Stomach (tissue), 9 donors: ENCODE results near the gene FBRSL1. TPM values are rescaled to one million over a fixed set of nuclear protein-coding genes. Genes with fewer than 3 reads are reported as not detected.

ENCODE experiments used
- DNase-seq, 2 donors: peaks; one replicate each; pipeline versions ENCODE4 v3.0.0 to v3.0.0-alpha.2; 2013 to 2019
- H3K27ac ChIP-seq, 5 donors: fragments of 200-600 bp in 4 of 5; sonication (generic) in 4 of 5; one replicate each; pipeline ENCODE4 v1.5.1; 2013 to 2019; ENCODE audit warnings: mild to moderate bottlenecking in 1 of 5, moderate library complexity in 1 of 5
- H3K27me3 ChIP-seq, 3 donors: fragments of 200-600 bp; sonication (generic); one replicate each; pipeline ENCODE4 v1.5.1; 2017 to 2019; ENCODE audit warnings: mixed run types in 1 of 3
- H3K36me3 ChIP-seq, 4 donors: fragments of 200-600 bp; sonication (generic); 1 replicate in 3 of 4; 2 replicates in 1 of 4; pipeline ENCODE4 v1.5.1; 2016 to 2019
- H3K4me1 ChIP-seq, 4 donors: fragments of 200-600 bp; sonication (generic); one replicate each; pipeline ENCODE4 v1.5.1; 2016 to 2019
- H3K4me3 ChIP-seq, 4 donors: fragments of 200-600 bp; sonication (generic) in 3 of 4; one replicate each; pipeline ENCODE4 v1.5.1; 2016 to 2019; ENCODE audit warnings: mild to moderate bottlenecking in 1 of 4
- H3K9me3 ChIP-seq, 4 donors: fragments of 200-600 bp; sonication (generic); one replicate each; pipeline ENCODE4 v1.5.1; 2016 to 2019
- EP300 ChIP-seq: sonication (generic); formaldehyde crosslinking; IDR thresholded peaks from one replicate; pipeline ENCODE4 v1.6.1; 2017; ENCODE audit warnings: antibody characterized with exemption
- POLR2A ChIP-seq, 4 donors: fragments of 450-650 bp; IDR thresholded peaks; one replicate each; pipeline ENCODE4 v1.6.1; 2016; ENCODE audit warnings: antibody characterized with exemption in 4 of 4, control low read depth in 2 of 4, mild to moderate bottlenecking in 1 of 4, moderate library complexity in 1 of 4
- POLR2AphosphoS5 ChIP-seq, 3 donors: sonication (generic); formaldehyde crosslinking; IDR thresholded peaks; one replicate each; pipeline ENCODE4 v1.6.1; 2016; ENCODE audit warnings: antibody characterized with exemption in 3 of 3
- WGBS, 5 donors: extraction: QIAGEN DNeasy Blood & Tissue Kit in 3 of 5; methylation state at CpG; one replicate each; pipeline versions ENCODE4 v1.1.5 to v1.1.7; 2013 to 2018; 5-methylcytosine and 5-hydroxymethylcytosine counted together
- intact Hi-C: fragments of 100-400 bp; cut with DNase I; formaldehyde crosslinking; loops from one replicate; pipeline ENCODE4 v1.15.1; 2023; ENCODE audit warnings: low total_unique reads
- polyA plus RNA-seq, 3 donors: library from polyadenylated mRNA; stranded (reverse); fragments of 200-250 nt; gene quantifications; one replicate each; pipeline ENCODE4 v1.2.3, GENCODE V29; 2013
- total RNA-seq, 5 donors: library from RNA; depleted of rRNA; stranded (reverse); fragments of >200 nt; gene quantifications; one replicate each; pipeline versions ENCODE4 v1.1.0 to v1.2.3, GENCODE V29; 2014 to 2016
- TF ChIP-seq, protein P1 (sequence below), 7 experiments: fragments of 450-650 bp in 4 of 7; fragments of 200-600 bp in 3 of 7; sonication (generic) in 3 of 7; IDR thresholded peaks; one replicate each; pipeline ENCODE4 v1.5.1; 2016 to 2019; ENCODE audit warnings: antibody characterized with exemption in 7 of 7, control low read depth in 2 of 7, mild to moderate bottlenecking in 1 of 7
- donor health status: healthy with polysubstance abuse.
- donor health status: Bipolar disorder and iron deficiency.
- donor health status: healthy.

Gene FBRSL1
- total and polyA plus RNA-seq, 8 donors: 5.3 to 110 (median 15.7) TPM

DNA sequence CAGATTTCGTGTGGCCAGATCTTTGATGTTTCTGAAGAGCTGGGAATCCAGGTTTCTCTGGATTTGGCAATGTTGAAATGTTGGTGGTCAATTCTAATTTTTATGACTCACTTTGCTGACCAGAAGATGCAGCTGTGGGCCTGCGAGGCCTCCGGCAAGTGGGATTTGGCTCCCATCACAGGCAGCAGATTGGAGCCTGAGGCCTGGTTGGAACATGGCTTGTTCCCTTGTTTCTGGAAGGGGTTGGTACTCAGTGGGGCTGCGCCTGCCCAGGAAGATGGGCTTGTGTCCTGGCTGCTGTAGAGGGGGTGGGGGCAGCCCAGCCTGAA is 23.1 kb downstream of the FBRSL1 start:
- H3K4me1 ChIP-seq: peaks cover 0 to 32% (median 3%) of the 10 kb centered on the region in 4 donors
- DNase-seq: no peak
- H3K27me3 ChIP-seq: no peaks in the 10 kb centered on the region
- peak overlapping the region in 1 of 5 donors; percentile 18 for H3K27ac ChIP-seq
- H3K36me3 ChIP-seq: peaks cover 19 to 88% (median 57%) of the 10 kb centered on the region in 4 donors
- intact Hi-C loops: no loop called here
- H3K9me3 ChIP-seq: no peaks in the 10 kb centered on the region
- TF ChIP-seq, protein P1, sequence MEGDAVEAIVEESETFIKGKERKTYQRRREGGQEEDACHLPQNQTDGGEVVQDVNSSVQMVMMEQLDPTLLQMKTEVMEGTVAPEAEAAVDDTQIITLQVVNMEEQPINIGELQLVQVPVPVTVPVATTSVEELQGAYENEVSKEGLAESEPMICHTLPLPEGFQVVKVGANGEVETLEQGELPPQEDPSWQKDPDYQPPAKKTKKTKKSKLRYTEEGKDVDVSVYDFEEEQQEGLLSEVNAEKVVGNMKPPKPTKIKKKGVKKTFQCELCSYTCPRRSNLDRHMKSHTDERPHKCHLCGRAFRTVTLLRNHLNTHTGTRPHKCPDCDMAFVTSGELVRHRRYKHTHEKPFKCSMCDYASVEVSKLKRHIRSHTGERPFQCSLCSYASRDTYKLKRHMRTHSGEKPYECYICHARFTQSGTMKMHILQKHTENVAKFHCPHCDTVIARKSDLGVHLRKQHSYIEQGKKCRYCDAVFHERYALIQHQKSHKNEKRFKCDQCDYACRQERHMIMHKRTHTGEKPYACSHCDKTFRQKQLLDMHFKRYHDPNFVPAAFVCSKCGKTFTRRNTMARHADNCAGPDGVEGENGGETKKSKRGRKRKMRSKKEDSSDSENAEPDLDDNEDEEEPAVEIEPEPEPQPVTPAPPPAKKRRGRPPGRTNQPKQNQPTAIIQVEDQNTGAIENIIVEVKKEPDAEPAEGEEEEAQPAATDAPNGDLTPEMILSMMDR (IDR thresholded peaks at IDR 0.05): no peak
- TF ChIP-seq POLR2AphosphoS5 (IDR thresholded peaks at IDR 0.05) (no peak), EP300 (no peak), POLR2A (IDR thresholded peaks at IDR 0.05) (no peak)
- H3K4me3 ChIP-seq: no peak overlapping the region
- WGBS, 5 donors: 84 to 98% (median 97%) methylated on average over 4 of the region's 4 CpGs

DNA sequence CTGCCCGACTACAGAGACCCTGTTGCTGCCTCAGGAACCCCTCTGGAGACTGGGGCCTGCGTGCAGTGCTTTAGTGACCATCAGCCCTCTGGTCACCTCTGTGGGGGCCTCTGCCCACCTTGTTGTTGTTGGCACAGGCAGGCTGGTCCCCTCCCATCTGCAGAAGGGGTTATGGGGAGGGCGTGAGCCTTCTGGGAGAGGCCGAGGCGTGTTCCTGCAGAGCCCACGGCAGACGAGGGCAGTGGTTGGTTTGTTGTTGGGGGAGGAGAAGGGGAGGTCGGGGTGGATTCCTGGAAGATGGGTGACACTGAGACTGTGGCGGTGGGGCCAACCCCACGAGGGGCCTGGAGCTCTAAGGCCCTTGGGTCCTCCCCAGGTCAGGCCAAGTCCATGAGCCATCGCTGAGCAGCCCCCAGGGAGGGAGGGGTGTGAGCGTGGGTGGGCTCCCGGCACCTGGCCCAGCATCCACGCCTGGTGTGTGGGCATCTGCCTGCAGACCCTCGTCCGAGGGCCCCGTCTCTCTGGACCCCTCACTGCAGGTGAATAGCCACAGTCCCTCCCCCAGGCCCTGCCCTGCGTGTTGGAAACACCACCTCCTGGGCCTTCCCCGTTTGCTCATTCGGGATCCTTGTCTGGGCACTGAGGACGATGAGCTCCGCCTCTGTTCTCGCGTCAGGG is 23.6 kb downstream of the FBRSL1 start:
- H3K9me3 ChIP-seq: no peaks in the 10 kb centered on the region
- no peak for DNase-seq
- intact Hi-C loops: no loop called here
- peaks cover 0 to 32% (median 3%) of the 10 kb centered on the region in 4 donors for H3K4me1 ChIP-seq
- H3K27ac ChIP-seq: peak overlapping the region in 1 of 5 donors; percentile 18
- no peak overlapping the region for H3K4me3 ChIP-seq
- no peaks in the 10 kb centered on the region for H3K27me3 ChIP-seq
- 73 to 89% (median 83%) methylated on average over 20 to 24 of the region's 24 CpGs for WGBS, 5 donors
- no peak for TF ChIP-seq POLR2AphosphoS5 (IDR thresholded peaks at IDR 0.05)
- no peak for TF ChIP-seq EP300
- TF ChIP-seq, protein P1 (IDR thresholded peaks at IDR 0.05): no peak
- TF ChIP-seq POLR2A (IDR thresholded peaks at IDR 0.05): no peak
- peaks cover 15 to 88% (median 57%) of the 10 kb centered on the region in 4 donors for H3K36me3 ChIP-seq

DNA sequence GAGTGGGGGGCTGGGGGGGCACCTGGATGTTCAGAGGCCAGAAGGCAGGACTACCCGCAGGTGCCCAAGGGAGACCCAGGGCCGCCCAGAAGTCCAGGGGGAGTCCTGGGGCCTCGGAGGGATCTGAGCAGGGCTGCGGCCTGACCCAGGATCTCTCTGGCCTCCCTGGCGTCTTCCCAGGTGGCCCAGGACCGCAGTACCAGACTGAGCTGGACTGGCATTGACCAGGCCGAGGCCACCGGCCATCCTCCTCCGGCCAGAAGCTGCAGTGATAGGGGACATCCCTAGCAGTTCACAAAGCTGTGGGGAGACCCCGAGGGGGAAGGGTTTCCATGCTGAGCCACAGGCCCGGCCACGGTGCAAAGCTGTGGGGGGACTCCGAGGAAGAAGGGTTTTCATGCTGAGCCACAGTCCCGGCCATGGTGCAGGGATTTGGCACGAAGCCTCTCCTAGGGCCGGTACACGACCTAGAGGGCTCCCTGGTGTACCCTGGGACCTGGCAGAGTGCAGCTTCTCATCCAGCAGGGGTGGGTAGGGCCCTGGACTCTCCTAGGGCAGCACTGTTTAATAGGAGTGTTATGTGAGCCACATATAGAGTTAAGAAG is 24.4 kb downstream of the FBRSL1 start:
- WGBS, 5 donors: 82 to 95% (median 83%) methylated on average over 10 to 17 of the region's 17 CpGs
- Histone ChIP-seq H3K36me3 (peaks cover 8 to 88% (median 55%) of the 10 kb centered on the region in 4 donors), H3K9me3 (no peaks in the 10 kb centered on the region), H3K27ac (no peak overlapping the region), H3K4me1 (peaks cover 0 to 32% (median 3%) of the 10 kb centered on the region in 4 donors), H3K4me3 (no peak overlapping the region), H3K27me3 (no peaks in the 10 kb centered on the region)
- no peak for DNase-seq
- TF ChIP-seq EP300 (no peak), POLR2AphosphoS5 (IDR thresholded peaks at IDR 0.05) (no peak)
- TF ChIP-seq, protein P1 (IDR thresholded peaks at IDR 0.05): no peak
- intact Hi-C loops: no loop called here

DNA sequence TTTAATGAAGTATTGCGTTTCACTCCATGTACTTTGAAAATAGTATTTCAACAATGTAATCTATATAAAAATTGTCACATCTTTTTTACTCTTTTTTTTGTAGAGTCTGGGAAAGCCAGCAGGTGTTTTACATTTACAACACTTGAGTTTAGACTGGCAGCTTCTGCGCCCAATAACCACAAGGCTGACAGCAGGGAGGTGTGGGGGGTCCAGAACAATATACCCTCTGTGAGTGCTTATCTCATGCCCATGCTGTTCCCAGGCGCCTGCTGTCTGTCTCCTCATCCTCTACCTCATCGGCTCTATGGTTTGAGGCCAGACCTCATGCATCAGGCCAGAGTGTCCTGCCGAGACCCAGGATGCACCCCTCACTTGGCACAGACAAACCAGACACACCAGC is 24.9 kb downstream of the FBRSL1 start:
- DNase-seq: peak in 1 of 2 donors; percentile 71
- Histone ChIP-seq H3K27me3 (no peaks in the 10 kb centered on the region), H3K27ac (no peak overlapping the region), H3K4me3 (no peak overlapping the region), H3K36me3 (peaks cover 3 to 83% (median 49%) of the 10 kb centered on the region in 4 donors), H3K4me1 (peaks cover 0 to 32% (median 3%) of the 10 kb centered on the region in 4 donors), H3K9me3 (no peaks in the 10 kb centered on the region)
- intact Hi-C loops: no loop called here
- 85 to 94% (median 90%) methylated on average over 5 of the region's 5 CpGs for WGBS, 5 donors
- TF ChIP-seq POLR2A (IDR thresholded peaks at IDR 0.05) (no peak), EP300 (no peak), POLR2AphosphoS5 (IDR thresholded peaks at IDR 0.05) (no peak)
- TF ChIP-seq, protein P1 (IDR thresholded peaks at IDR 0.05): no peak
